ENCODE data around the gene ZFAND4.
"Not testable (repeated sequence)": the region's sequence is repeated elsewhere in the genome, so short reads cannot be mapped to it uniquely, and the experiment has no call there.

ZFAND4 gene

GRCh38 chr10:45655219-45655618 is 17.4 kb downstream of the ZFAND4 start:
- peaks cover 33 to 43% of the 10 kb centered on the region in 2 donors for H3K36me3 Mint-ChIP-seq
- peaks cover 10 to 20% of the 10 kb centered on the region in 2 donors for H3K4me1 Mint-ChIP-seq
- no peak overlapping the region for H3K27ac Mint-ChIP-seq
- no peaks in the 10 kb centered on the region for H3K27me3 Mint-ChIP-seq
- H3K4me3 Mint-ChIP-seq = no peak overlapping the region
- no peak for DNase-seq
- ATAC-seq (replicated peaks) = no peak
- H3K9me3 Mint-ChIP-seq = peaks cover under 1% of the 10 kb centered on the region in 2 donors

GRCh38 chr10:45654753-45655141 is 17.8 kb downstream of the ZFAND4 start:
- H3K4me3 Mint-ChIP-seq; DNase-seq; H3K27me3 Mint-ChIP-seq; H3K27ac Mint-ChIP-seq; H3K9me3 Mint-ChIP-seq; ATAC-seq (replicated peaks): not testable (repeated sequence)
- peaks cover 10 to 20% of the 10 kb centered on the region in 2 donors for H3K4me1 Mint-ChIP-seq
- H3K36me3 Mint-ChIP-seq = peaks cover 31 to 41% of the 10 kb centered on the region in 2 donors

- Mint-ChIP-seq H3K4me1 (peaks cover 10 to 20% of the 10 kb centered on the region in 2 donors), H3K9me3 (no peaks in the 10 kb centered on the region), H3K27ac (no peak overlapping the region), H3K27me3 (no peaks in the 10 kb centered on the region), H3K4me3 (no peak overlapping the region), H3K36me3 (peaks cover 22 to 30% of the 10 kb centered on the region in 2 donors)
- ATAC-seq (replicated peaks) (no peak), DNase-seq (no peak)
Observed at GRCh38 chr10:45653454-45653853, 19.1 kb downstream of the ZFAND4 start.

- no peak overlapping the region for H3K4me3 Mint-ChIP-seq
- DNase-seq (no peak), ATAC-seq (replicated peaks) (no peak)
- peaks cover 10 to 20% of the 10 kb centered on the region in 2 donors for H3K4me1 Mint-ChIP-seq
- H3K27ac Mint-ChIP-seq = no peak overlapping the region
- H3K36me3 Mint-ChIP-seq = peaks cover 21 to 29% of the 10 kb centered on the region in 2 donors
- no peaks in the 10 kb centered on the region for H3K9me3 Mint-ChIP-seq
- no peaks in the 10 kb centered on the region for H3K27me3 Mint-ChIP-seq
Observed at GRCh38 chr10:45652511-45652910, 20.1 kb downstream of the ZFAND4 start.

GRCh38 chr10:45649296-45649695 is 23.3 kb downstream of the ZFAND4 start:
- H3K27ac Mint-ChIP-seq = no peak overlapping the region
- peaks cover 8 to 13% of the 10 kb centered on the region in 2 donors for H3K4me1 Mint-ChIP-seq
- no peaks in the 10 kb centered on the region for H3K9me3 Mint-ChIP-seq
- ATAC-seq (replicated peaks) (no peak), DNase-seq (no peak)
- no peaks in the 10 kb centered on the region for H3K27me3 Mint-ChIP-seq
- H3K4me3 Mint-ChIP-seq = no peak overlapping the region
- peaks cover 11 to 24% of the 10 kb centered on the region in 2 donors for H3K36me3 Mint-ChIP-seq

GRCh38 chr10:45647118-45647517 is 25.5 kb downstream of the ZFAND4 start:
- DNase-seq (no peak), ATAC-seq (replicated peaks) (no peak)
- peaks cover 11 to 19% of the 10 kb centered on the region in 2 donors for H3K36me3 Mint-ChIP-seq
- no peak overlapping the region for H3K27ac Mint-ChIP-seq
- peaks cover 0 to 5% of the 10 kb centered on the region in 2 donors for H3K4me1 Mint-ChIP-seq
- no peaks in the 10 kb centered on the region for H3K9me3 Mint-ChIP-seq
- no peak overlapping the region for H3K4me3 Mint-ChIP-seq
- H3K27me3 Mint-ChIP-seq = no peaks in the 10 kb centered on the region

- Mint-ChIP-seq H3K9me3 (no peaks in the 10 kb centered on the region), H3K27ac (no peak overlapping the region), H3K27me3 (no peaks in the 10 kb centered on the region), H3K4me1 (peaks cover 0 to 5% of the 10 kb centered on the region in 2 donors), H3K4me3 (no peak overlapping the region), H3K36me3 (peaks cover 11 to 19% of the 10 kb centered on the region in 2 donors)
- DNase-seq = no peak
- no peak for ATAC-seq (replicated peaks)
Observed at GRCh38 chr10:45646384-45647050, 26.1 kb downstream of the ZFAND4 start.

GRCh38 chr10:45644527-45644926 is 28.0 kb downstream of the ZFAND4 start:
- Mint-ChIP-seq H3K27ac (no peak overlapping the region), H3K36me3 (peaks cover 9 to 17% of the 10 kb centered on the region in 2 donors), H3K4me3 (no peak overlapping the region), H3K27me3 (no peaks in the 10 kb centered on the region), H3K9me3 (no peaks in the 10 kb centered on the region), H3K4me1 (no peaks in the 10 kb centered on the region)
- no peak for DNase-seq
- no peak for ATAC-seq (replicated peaks)

- H3K27me3 Mint-ChIP-seq = no peaks in the 10 kb centered on the region
- DNase-seq = no peak
- H3K4me1 Mint-ChIP-seq = no peaks in the 10 kb centered on the region
- H3K36me3 Mint-ChIP-seq = peaks cover 11 to 14% of the 10 kb centered on the region in 2 donors
- H3K9me3 Mint-ChIP-seq = no peaks in the 10 kb centered on the region
- no peak for ATAC-seq (replicated peaks)
- H3K27ac Mint-ChIP-seq = no peak overlapping the region
- H3K4me3 Mint-ChIP-seq = no peak overlapping the region
Observed at GRCh38 chr10:45640941-45641340, 31.6 kb downstream of the ZFAND4 start.

GRCh38 chr10:45640049-45640448 is 32.5 kb downstream of the ZFAND4 start:
- Mint-ChIP-seq H3K9me3 (no peaks in the 10 kb centered on the region), H3K27ac (no peak overlapping the region), H3K4me1 (no peaks in the 10 kb centered on the region), H3K36me3 (peaks cover 16 to 20% of the 10 kb centered on the region in 2 donors), H3K27me3 (no peaks in the 10 kb centered on the region), H3K4me3 (no peak overlapping the region)
- DNase-seq = no peak
- no peak for ATAC-seq (replicated peaks)

GRCh38 chr10:45627412-45628048 is 45.0 kb downstream of the ZFAND4 start:
- Mint-ChIP-seq H3K4me1 (peaks cover 0 to 3% of the 10 kb centered on the region in 2 donors), H3K27ac (no peak overlapping the region), H3K4me3 (no peak overlapping the region), H3K27me3 (no peaks in the 10 kb centered on the region), H3K36me3 (peaks cover 22% of the 10 kb centered on the region in 2 donors), H3K9me3 (no peaks in the 10 kb centered on the region)
- DNase-seq (no peak), ATAC-seq (replicated peaks) (no peak)

- peaks cover 0 to 6% of the 10 kb centered on the region in 2 donors for H3K4me1 Mint-ChIP-seq
- DNase-seq (no peak), ATAC-seq (replicated peaks) (no peak)
- H3K27me3 Mint-ChIP-seq = no peaks in the 10 kb centered on the region
- peaks cover 24 to 34% of the 10 kb centered on the region in 2 donors for H3K36me3 Mint-ChIP-seq
- H3K9me3 Mint-ChIP-seq = no peaks in the 10 kb centered on the region
- no peak overlapping the region for H3K4me3 Mint-ChIP-seq
- no peak overlapping the region for H3K27ac Mint-ChIP-seq
Observed at GRCh38 chr10:45625879-45626278, 46.7 kb downstream of the ZFAND4 start.

GRCh38 chr10:45624724-45625123 is 47.8 kb downstream of the ZFAND4 start:
- Mint-ChIP-seq H3K36me3 (peaks cover 23 to 37% of the 10 kb centered on the region in 2 donors), H3K4me3 (no peak overlapping the region)

GRCh38 chr10:45614869-45615268 is 57.7 kb downstream of the ZFAND4 start:
- H3K4me3 Mint-ChIP-seq = no peak overlapping the region
- H3K9me3 Mint-ChIP-seq = peaks cover 1 to 9% of the 10 kb centered on the region in 2 donors
- ATAC-seq (replicated peaks) (no peak), DNase-seq (no peak)
- no peak overlapping the region for H3K27ac Mint-ChIP-seq
- peaks cover 19 to 32% of the 10 kb centered on the region in 2 donors for H3K36me3 Mint-ChIP-seq
- H3K4me1 Mint-ChIP-seq = no peaks in the 10 kb centered on the region
- H3K27me3 Mint-ChIP-seq = no peaks in the 10 kb centered on the region

More at GRCh38 chr10:45624724-45625123, 47.8 kb downstream of the ZFAND4 start:
- Mint-ChIP-seq H3K27ac (no peak overlapping the region), H3K4me1 (peaks cover 0 to 6% of the 10 kb centered on the region in 2 donors), H3K27me3 (no peaks in the 10 kb centered on the region), H3K9me3 (no peaks in the 10 kb centered on the region)
- ATAC-seq (replicated peaks) (no peak), DNase-seq (no peak)

GRCh38 chr10:45612741-45613140 is 59.8 kb downstream of the ZFAND4 start:
- H3K36me3 Mint-ChIP-seq = peaks cover 24 to 38% of the 10 kb centered on the region in 2 donors
- DNase-seq = no peak
- H3K4me1 Mint-ChIP-seq = no peaks in the 10 kb centered on the region

More at GRCh38 chr10:45612741-45613140, 59.8 kb downstream of the ZFAND4 start:
- Mint-ChIP-seq H3K9me3 (peaks cover 1 to 9% of the 10 kb centered on the region in 2 donors), H3K27ac (no peak overlapping the region), H3K4me3 (no peak overlapping the region), H3K27me3 (no peaks in the 10 kb centered on the region)
- no peak for ATAC-seq (replicated peaks)
